ENCODE results near the gene GRIK3.

GRIK3 gene

GRCh38 chr1:37047542-37047941, 13.2 kb upstream of the GRIK3 start:
- in situ Hi-C loops (cut with MboI; ENCODE audit: low sequenced_read_pairs): no loop called here

GRCh38 chr1:37043101-37043500, 8.8 kb upstream of the GRIK3 start:
- in situ Hi-C loops (cut with MboI; ENCODE audit: low sequenced_read_pairs): no loop called here

- in situ Hi-C loops (cut with MboI; ENCODE audit: low sequenced_read_pairs): no loop called here
Observed at GRCh38 chr1:37042506-37042905, 8.2 kb upstream of the GRIK3 start.

GRCh38 chr1:37041483-37041882, 7.2 kb upstream of the GRIK3 start:
- in situ Hi-C loops (cut with MboI; ENCODE audit: low sequenced_read_pairs): no loop called here

- in situ Hi-C loops (cut with MboI; ENCODE audit: low sequenced_read_pairs): no loop called here
Observed at GRCh38 chr1:37040773-37041172, 6.5 kb upstream of the GRIK3 start.

- in situ Hi-C loops (cut with MboI; ENCODE audit: low sequenced_read_pairs): no loop called here
Observed at GRCh38 chr1:37040261-37040660, 5.9 kb upstream of the GRIK3 start.

GRCh38 chr1:37038227-37039093, 4.1 kb upstream of the GRIK3 start:
- in situ Hi-C loops (cut with MboI; ENCODE audit: low sequenced_read_pairs): no loop called here

- in situ Hi-C loops (cut with MboI; ENCODE audit: low sequenced_read_pairs): no loop called here
Observed at GRCh38 chr1:37037690-37038089, 3.4 kb upstream of the GRIK3 start.

- in situ Hi-C loops (cut with MboI; ENCODE audit: low sequenced_read_pairs): no loop called here
Observed at GRCh38 chr1:37036667-37037053, 2.3 kb upstream of the GRIK3 start.

- in situ Hi-C loops (cut with MboI; ENCODE audit: low sequenced_read_pairs): no loop called here
Observed at GRCh38 chr1:37035796-37036666, 1.7 kb upstream of the GRIK3 start.

GRCh38 chr1:37035014-37035691, 838 bp upstream of the GRIK3 start:
- in situ Hi-C loops (cut with MboI; ENCODE audit: low sequenced_read_pairs): no loop called here

GRCh38 chr1:37033355-37034101, 787 bp downstream of the GRIK3 start:
- in situ Hi-C loops (cut with MboI; ENCODE audit: low sequenced_read_pairs): no loop called here

- in situ Hi-C loops (cut with MboI; ENCODE audit: low sequenced_read_pairs): no loop called here
Observed at GRCh38 chr1:37032660-37033354, 1.5 kb downstream of the GRIK3 start.

- in situ Hi-C loops (cut with MboI; ENCODE audit: low sequenced_read_pairs): no loop called here
Observed at GRCh38 chr1:37031871-37032270, 2.4 kb downstream of the GRIK3 start.

GRCh38 chr1:37031429-37031828, 2.9 kb downstream of the GRIK3 start:
- in situ Hi-C loops (cut with MboI; ENCODE audit: low sequenced_read_pairs): no loop called here

- in situ Hi-C loops (cut with MboI; ENCODE audit: low sequenced_read_pairs): no loop called here
Observed at GRCh38 chr1:37028981-37029617, 5.2 kb downstream of the GRIK3 start.

- in situ Hi-C loops (cut with MboI; ENCODE audit: low sequenced_read_pairs): no loop called here
Observed at GRCh38 chr1:37021502-37021901, 12.8 kb downstream of the GRIK3 start.

GRCh38 chr1:37020653-37021277, 13.6 kb downstream of the GRIK3 start:
- in situ Hi-C loops (cut with MboI; ENCODE audit: low sequenced_read_pairs): no loop called here

- in situ Hi-C loops (cut with MboI; ENCODE audit: low sequenced_read_pairs): no loop called here
Observed at GRCh38 chr1:37018510-37018909, 15.8 kb downstream of the GRIK3 start.
